NCI-H1436 (cell line): ENCODE data around the gene TANGO2.

Experiments used
- DNase-seq: peaks from one replicate; lab custom pipeline; 2025; lab: John Stamatoyannopoulos, UW

Gene TANGO2

GRCh38 chr22:20026204-20026908 is 5.4 kb downstream of the TANGO2 start:
- no peak for DNase-seq

DNA sequence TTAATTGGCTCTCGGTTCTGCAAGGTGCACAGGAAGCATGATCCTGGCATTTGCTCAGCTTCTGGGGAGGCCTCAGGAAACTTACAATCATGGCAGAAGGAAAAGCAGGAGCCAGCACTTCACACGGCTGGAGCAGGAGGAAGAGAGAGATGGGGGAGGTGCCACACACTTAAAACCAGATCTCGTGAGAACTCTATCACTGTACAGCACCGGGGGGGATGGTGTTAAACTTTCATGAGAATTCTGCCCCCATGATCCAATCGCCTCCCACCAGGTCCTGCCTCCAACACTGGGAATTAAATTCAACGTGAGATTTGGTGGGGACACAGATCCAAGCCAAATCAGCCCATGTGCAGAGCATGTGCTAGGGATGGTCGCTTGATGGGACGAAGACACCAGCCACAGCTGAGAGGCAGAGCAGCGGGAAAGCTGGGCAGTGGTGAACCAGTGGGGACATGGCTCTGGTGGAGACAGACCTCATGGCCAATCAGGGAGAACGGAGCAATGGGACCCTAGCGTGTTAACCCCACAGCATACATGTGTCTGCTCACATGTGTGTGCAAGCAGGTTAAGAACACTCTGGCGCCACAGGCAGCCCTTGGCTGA is 6.2 kb downstream of the TANGO2 start:
- DNase-seq: no peak

GRCh38 chr22:20027966-20028854 is 7.3 kb downstream of the TANGO2 start:
- DNase-seq: no peak

DNA sequence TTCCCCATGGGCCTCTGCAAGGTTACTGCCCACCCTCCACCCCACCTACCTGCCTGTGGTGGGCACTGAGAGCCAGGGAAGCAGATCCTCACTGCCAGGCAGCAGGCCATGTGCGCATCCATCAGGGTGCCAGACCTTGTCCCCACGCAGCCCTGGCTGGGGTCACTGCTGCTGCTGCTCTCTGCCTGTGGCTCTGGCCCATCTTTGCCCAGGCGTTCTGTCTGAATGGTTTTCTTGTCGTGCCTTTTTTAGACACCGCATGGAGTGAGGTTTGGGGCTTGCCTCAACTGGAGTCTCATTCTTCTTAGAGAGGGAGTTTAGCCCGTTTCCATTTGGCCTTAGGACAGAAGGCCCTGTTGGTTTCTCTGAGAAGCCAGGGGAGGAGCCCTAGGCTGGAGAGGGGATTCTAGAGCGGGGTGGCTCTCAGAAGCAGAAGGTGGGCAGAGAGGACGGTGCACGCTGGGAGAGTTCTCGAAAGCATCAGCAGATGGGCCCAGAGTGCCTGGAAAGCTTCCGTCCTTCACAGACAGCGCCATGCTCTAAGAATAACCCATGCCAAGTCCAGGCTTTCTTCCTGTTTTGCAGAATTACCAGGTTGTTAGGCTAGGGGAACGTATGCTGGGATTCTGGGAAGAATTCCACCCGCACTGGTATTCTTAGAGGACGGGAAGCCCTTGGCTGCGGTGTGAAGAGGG is 8.1 kb downstream of the TANGO2 start:
- no peak for DNase-seq

GRCh38 chr22:20029550-20030225 is 8.8 kb downstream of the TANGO2 start:
- no peak for DNase-seq

GRCh38 chr22:20031732-20032406 is 11.0 kb downstream of the TANGO2 start:
- DNase-seq: no peak

- DNase-seq: no peak
These were observed 11.6 kb downstream of the TANGO2 start for GRCh38 chr22:20032407-20032991.

GRCh38 chr22:20033045-20033706 is 12.3 kb downstream of the TANGO2 start:
- no peak for DNase-seq

GRCh38 chr22:20034143-20034542 is 13.2 kb downstream of the TANGO2 start:
- DNase-seq: no peak

DNA sequence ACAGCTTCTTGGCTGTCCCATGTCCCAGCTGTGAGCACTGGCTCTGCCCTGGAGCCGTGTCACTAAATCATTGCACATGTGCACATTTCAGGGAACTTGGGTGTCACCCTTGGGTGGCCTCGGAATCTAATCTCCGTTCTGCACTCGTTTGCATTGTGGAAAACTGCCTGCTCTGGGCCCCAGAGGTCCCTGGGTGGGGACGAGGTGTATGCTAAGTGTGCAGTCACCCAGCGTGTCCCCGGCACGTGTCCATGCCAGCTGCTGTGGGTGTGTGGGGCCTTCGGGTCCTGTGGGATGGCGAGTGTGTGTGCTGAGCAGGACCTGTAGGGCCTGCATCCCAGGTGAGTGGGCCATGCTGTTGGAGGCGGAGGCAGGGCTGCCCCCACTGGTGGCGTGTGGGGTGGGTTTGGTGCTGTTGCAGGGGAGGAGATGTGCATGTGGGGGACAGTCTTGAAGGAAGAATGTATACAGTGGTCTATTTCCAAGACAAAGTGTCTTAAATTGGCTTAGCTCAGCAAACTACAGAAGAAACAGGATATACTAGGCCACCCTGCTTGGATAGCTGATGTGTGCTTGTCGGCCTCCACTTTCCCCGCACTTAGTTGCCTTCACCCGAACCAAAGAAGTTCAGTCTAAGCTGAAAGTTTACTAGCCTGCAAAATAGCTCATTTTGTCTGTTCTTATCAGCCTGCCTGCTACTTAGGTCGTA is 14.6 kb downstream of the TANGO2 start:
- no peak for DNase-seq

DNA sequence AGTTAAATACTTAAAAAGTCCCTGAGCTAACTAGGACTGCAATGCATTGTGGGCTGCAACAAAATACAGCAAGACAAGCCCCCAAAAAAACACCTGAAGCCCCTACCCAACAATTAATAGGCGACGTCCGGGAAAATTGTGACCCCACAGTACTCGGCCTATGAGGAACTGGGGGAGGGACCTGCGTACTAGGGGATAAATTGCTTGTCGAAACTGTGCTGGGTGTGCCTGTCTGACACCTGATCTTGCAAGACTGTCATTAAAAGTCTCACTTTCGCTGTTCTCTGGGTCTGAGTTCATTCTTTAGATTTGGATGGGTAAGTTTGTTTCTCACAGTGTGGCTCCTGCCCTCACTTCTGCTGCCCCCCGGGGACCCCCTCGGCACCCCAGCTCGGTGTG is 15.2 kb downstream of the TANGO2 start:
- no peak for DNase-seq

DNA sequence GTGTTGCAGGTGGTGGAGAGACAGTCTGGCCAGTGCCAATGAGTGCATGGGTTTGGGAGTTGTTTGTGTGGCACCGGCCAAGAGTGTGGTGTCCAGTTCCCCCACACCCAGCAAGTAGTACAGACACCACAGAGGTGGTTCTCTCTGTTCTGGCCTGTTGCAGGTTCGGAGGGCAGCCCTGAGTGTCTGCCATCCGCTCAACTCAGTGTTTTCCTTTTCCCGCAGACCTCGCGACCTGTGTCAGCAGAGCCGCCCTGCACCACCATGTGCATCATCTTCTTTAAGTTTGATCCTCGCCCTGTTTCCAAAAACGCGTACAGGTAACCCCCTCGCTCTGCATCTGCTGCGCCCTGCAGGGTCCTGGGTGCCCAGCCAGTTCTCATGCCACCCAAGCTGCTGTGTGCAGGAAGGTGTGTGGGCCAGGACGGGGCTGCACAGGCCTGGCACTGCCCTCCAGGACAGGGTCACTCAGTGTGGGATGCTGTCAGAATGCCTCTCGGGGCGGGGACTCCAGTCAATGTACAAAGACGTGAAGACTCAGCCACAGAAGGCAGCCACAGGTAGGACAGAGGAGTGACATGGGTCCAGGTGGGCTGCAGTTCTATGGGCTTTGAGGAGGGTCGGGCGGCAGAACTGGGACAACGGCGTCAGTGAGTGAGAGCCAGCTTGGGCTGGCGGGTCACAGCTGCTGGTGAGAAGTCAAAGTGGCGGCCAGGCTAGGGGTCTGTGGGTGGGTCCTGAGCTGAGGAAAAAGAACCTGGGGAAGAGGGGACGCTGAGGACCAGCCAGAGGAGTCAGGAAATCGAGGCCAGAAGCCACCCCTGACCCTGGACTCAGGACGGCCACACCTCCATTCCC is 15.9 kb downstream of the TANGO2 start:
- DNase-seq: no peak

GRCh38 chr22:20037419-20037818 is 16.5 kb downstream of the TANGO2 start:
- DNase-seq: no peak

DNA sequence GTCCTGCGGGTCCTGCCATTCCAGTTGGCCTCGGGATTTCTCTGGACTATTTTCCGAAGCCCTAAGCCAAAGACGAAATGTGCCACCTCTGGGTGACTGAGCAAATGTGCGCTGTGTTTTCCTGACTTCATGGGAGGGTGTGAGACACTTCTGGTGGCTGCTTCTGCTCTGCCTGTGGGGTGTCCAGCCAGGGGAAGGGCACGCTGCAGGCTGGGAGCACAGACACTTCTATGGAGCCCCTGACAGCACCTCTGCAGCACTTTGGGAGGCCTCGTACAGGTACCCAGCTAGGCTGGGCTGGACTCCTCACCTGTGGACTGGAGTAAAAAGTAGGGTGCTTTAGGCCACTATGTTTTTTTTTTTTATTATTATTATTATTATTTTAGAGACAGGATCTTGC is 17.7 kb downstream of the TANGO2 start:
- no peak for DNase-seq

- DNase-seq: no peak
These were observed 18.9 kb downstream of the TANGO2 start for GRCh38 chr22:20039683-20040325.

- DNase-seq: no peak
These were observed 19.7 kb downstream of the TANGO2 start for GRCh38 chr22:20040327-20041200.
